GM18909 (cell line): Measurements from ENCODE around the gene ENOX1.

Source experiments
- ATAC-seq: cut with Tn5 transposase; IDR thresholded peaks from one replicate; pipeline ENCODE4 v1.9.1; 2021; ENCODE audit warnings: mild to moderate bottlenecking; ENCODE audit not compliant: unreplicated experiment, poor library complexity

ENOX1 gene

GRCh38 chr13:43339805-43340550 is 446.8 kb downstream of the ENOX1 start:
- ATAC-seq: no peak

- no peak for ATAC-seq
Measured at GRCh38 chr13:43339145-43339804, 447.5 kb downstream of the ENOX1 start.

- ATAC-seq: no peak
Measured at GRCh38 chr13:43335764-43336163, 451.0 kb downstream of the ENOX1 start.

GRCh38 chr13:43333176-43333575 is 453.6 kb downstream of the ENOX1 start:
- no peak for ATAC-seq

- no peak for ATAC-seq
Measured at GRCh38 chr13:43331672-43332071, 455.1 kb downstream of the ENOX1 start.

- ATAC-seq: no peak
Measured at GRCh38 chr13:43329702-43330101, 457.1 kb downstream of the ENOX1 start.

- no peak for ATAC-seq
Measured at GRCh38 chr13:43328907-43329306, 457.9 kb downstream of the ENOX1 start.

GRCh38 chr13:43326100-43326499 is 460.7 kb downstream of the ENOX1 start:
- no peak for ATAC-seq

- no peak for ATAC-seq
Measured at GRCh38 chr13:43325636-43326035, 461.1 kb downstream of the ENOX1 start.

GRCh38 chr13:43324129-43324528 is 462.6 kb downstream of the ENOX1 start:
- ATAC-seq: no peak

- ATAC-seq: no peak
Measured at GRCh38 chr13:43319617-43320444, 466.9 kb downstream of the ENOX1 start.

GRCh38 chr13:43316946-43317353 is 469.8 kb downstream of the ENOX1 start:
- ATAC-seq: no peak

GRCh38 chr13:43316281-43316680 is 470.5 kb downstream of the ENOX1 start:
- ATAC-seq: no peak

- no peak for ATAC-seq
Measured at GRCh38 chr13:43315522-43315921, 471.2 kb downstream of the ENOX1 start.

- ATAC-seq: no peak
Measured at GRCh38 chr13:43309311-43309710, 477.5 kb downstream of the ENOX1 start.

- peak; percentile 79 for ATAC-seq
Measured at GRCh38 chr13:43307921-43308433, 478.8 kb downstream of the ENOX1 start.

- ATAC-seq: no peak
Measured at GRCh38 chr13:43307221-43307920, 479.4 kb downstream of the ENOX1 start.

GRCh38 chr13:43306372-43306771 is 480.4 kb downstream of the ENOX1 start:
- no peak for ATAC-seq

GRCh38 chr13:43305416-43305815 is 481.4 kb downstream of the ENOX1 start:
- no peak for ATAC-seq

GRCh38 chr13:43304945-43305344 is 481.8 kb downstream of the ENOX1 start:
- no peak for ATAC-seq
